ENCODE data around the gene AKAP3. TPM values are rescaled to one million over a fixed set of nuclear protein-coding genes. Genes with fewer than 3 reads are reported as not detected.

The AKAP3 gene
- total and polyA plus RNA-seq, 7 experiments from 2014 or later: 1.2 to 6.9 (median 2.5) TPM

Other genes with a start within 250 kb of the AKAP3 start
- not detected for gene FGF6, start 203.2 kb downstream of the AKAP3 start, total RNA-seq
- not detected for gene FGF6, start 203.2 kb downstream of the AKAP3 start, polyA plus RNA-seq
- gene RAD51AP1, start 110.2 kb downstream of the AKAP3 start, total RNA-seq: 10 to 100 TPM in 1 of 5 experiments, 1 to 10 TPM in 3, under 1 TPM in 1; 0.13 to 37.6 (median 1.7) TPM
- gene RAD51AP1, start 110.2 kb downstream of the AKAP3 start, polyA plus RNA-seq: 1 to 10 TPM in 1 of 2 donors, under 1 TPM in 1; 0.73 to 1.1 TPM
- gene DYRK4, start 86.8 kb downstream of the AKAP3 start, total RNA-seq: 10 to 100 TPM in 4 of 5 experiments, 1 to 10 TPM in 1; 9.8 to 25.1 (median 22.0) TPM
- gene DYRK4, start 86.8 kb downstream of the AKAP3 start, polyA plus RNA-seq: 10 to 100 TPM; 37.4 to 50.9 TPM
- 100 to 1,000 TPM in 1 of 5 experiments, 10 to 100 TPM in 4; 55.5 to 103 (median 58.2) TPM for gene NDUFA9, start 63 bp upstream of the AKAP3 start, total RNA-seq
- 100 to 1,000 TPM; 118 to 121 TPM for gene NDUFA9, start 63 bp upstream of the AKAP3 start, polyA plus RNA-seq
- under 1 TPM; 0.22 to 0.89 (median 0.46) TPM for gene GALNT8, start 71.3 kb upstream of the AKAP3 start, total RNA-seq
- gene GALNT8, start 71.3 kb upstream of the AKAP3 start, polyA plus RNA-seq: under 1 TPM in 1 of 2 donors, not detected in 1; 0.06 TPM